Adipocyte (in vitro differentiated cells): ENCODE measurements around the gene POP4.
A peak's percentile ranks its signal among the peaks of the same experiment; 100 is the strongest.

Source experiments
- DNase-seq: peaks from one replicate; pipeline ENCODE4 v3.0.0-alpha.2; 2015; ENCODE audit warnings: low read depth
- H3K27me3 ChIP-seq: replicated peaks from 2 replicates; pipeline ENCODE4 v1.7.0; 2013; ENCODE audit warnings: mild to moderate bottlenecking, low read length, moderate library complexity; ENCODE audit not compliant: control insufficient read depth, insufficient read depth
- H3K36me3 ChIP-seq: 2 replicates; pipeline ENCODE4 v1.7.0; 2013; ENCODE audit warnings: low read length, mild to moderate bottlenecking, moderate library complexity; ENCODE audit not compliant: control insufficient read depth, insufficient read depth, severe bottlenecking
- H3K4me1 ChIP-seq: 2 replicates; pipeline ENCODE4 v1.7.0; 2013; ENCODE audit warnings: mild to moderate bottlenecking, low read length, moderate library complexity; ENCODE audit not compliant: control insufficient read depth, insufficient read depth
- H3K4me3 ChIP-seq: 2 replicates; pipeline ENCODE4 v1.7.0; 2013; ENCODE audit warnings: mild to moderate bottlenecking, low read length, moderate library complexity
- H3K9ac ChIP-seq: 2 replicates; pipeline ENCODE4 v1.7.0; 2013; ENCODE audit warnings: mild to moderate bottlenecking, low read length, moderate library complexity
- H3K9me3 ChIP-seq: 2 replicates; pipeline ENCODE4 v1.7.0; 2013; ENCODE audit warnings: mild to moderate bottlenecking, low read length, moderate library complexity; ENCODE audit not compliant: control insufficient read depth

The POP4 gene

GRCh38 chr19:29658221-29658991 lies 52.3 kb downstream of the POP4 start:
- Histone ChIP-seq H3K4me3 (no peak overlapping the region), H3K9me3 (peaks cover 4% of the 10 kb centered on the region), H3K9ac (no peak overlapping the region), H3K36me3 (no peaks in the 10 kb centered on the region), H3K4me1 (peaks cover 28% of the 10 kb centered on the region), H3K27me3 (no peaks in the 10 kb centered on the region)
- DNase-seq = no peak

DNA sequence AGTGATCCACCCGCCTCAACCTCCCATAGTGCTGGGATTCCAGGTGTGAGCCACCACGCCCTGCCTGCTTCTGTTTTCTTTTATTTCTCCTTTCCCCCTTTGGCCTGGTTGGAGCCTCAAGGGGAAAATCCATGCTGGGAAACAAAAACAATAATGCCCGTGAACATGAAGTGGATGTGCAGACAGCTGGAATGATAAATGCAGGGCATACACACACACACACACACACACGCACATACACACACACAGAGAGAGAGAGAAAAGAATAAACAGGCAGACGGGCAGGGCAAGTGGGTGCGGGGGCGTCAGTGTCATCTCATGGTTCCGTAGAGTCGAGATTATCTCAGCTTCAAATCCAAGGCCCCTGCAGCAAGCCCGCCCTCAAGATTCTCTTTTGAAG lies 54.8 kb downstream of the POP4 start:
- peaks cover 40% of the 10 kb centered on the region for H3K4me1 ChIP-seq
- no peak for DNase-seq
- H3K9ac ChIP-seq = peak overlapping the region; percentile 31
- no peaks in the 10 kb centered on the region for H3K27me3 ChIP-seq
- H3K36me3 ChIP-seq = no peaks in the 10 kb centered on the region
- no peak overlapping the region for H3K4me3 ChIP-seq
- no peaks in the 10 kb centered on the region for H3K9me3 ChIP-seq

DNA sequence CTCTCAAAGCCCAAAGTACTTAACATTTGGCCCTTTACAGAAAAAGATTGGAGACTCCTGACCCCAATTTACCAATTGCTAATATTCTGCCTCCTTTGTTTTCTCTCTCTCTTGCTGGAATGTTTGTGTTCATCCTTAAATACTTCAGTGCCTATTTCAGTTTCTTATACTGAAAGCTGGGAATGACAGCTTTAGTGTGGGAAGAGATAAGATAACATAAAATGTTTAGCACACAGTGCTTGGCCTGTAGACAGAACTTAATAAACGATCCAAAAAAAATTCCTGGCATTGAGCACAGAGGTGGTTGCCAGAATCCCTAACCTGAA lies 56.2 kb downstream of the POP4 start:
- Histone ChIP-seq H3K4me3 (peak overlapping the region; percentile 64), H3K4me1 (peaks cover 45% of the 10 kb centered on the region), H3K36me3 (no peaks in the 10 kb centered on the region), H3K27me3 (no peaks in the 10 kb centered on the region), H3K9me3 (no peaks in the 10 kb centered on the region), H3K9ac (peak overlapping the region; percentile 80)
- DNase-seq = no peak

DNA sequence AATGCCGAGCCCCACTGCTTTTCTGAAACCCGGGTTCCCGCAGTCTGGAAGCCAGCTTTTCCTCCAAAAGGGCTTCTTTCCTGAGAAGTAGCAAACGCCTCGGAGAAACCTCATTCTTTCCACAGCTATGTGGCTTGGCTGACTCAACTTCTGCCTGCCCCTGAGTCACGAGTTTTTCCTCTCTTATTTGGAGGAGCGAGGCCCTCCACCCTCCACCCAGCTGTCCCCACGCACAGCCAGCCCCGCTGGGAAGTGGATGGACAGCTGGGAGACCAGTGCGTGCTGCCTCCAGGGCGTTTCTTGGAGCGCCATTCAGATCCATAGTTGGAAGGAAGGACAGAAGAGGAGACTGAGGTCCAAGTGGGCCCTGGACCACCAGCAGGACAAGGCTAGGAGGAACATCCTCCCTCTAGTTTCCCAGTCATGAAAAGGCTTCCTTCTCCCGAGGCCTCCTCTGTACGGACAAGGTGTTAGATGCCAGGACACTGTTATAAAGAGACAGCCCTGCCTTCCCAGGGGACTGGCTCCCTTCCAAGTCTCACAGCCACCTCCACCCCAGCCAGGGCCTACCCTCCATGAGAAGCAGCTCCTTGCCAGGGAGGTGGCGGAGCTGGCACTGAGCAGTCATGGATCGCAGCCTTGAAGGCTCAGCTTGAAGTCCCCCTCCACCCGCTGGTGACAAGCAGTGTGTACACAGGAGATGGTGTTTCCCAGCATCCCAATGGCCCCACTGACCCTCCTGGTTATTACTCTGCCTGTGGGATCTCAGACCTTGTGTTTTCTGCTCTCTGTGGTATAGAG lies 56.7 kb downstream of the POP4 start:
- peak; percentile 96 for DNase-seq
- Histone ChIP-seq H3K27me3 (no peaks in the 10 kb centered on the region), H3K4me1 (peaks cover 50% of the 10 kb centered on the region), H3K4me3 (peak overlapping the region; percentile 64), H3K9me3 (no peaks in the 10 kb centered on the region), H3K9ac (peak overlapping the region; percentile 80), H3K36me3 (no peaks in the 10 kb centered on the region)

DNA sequence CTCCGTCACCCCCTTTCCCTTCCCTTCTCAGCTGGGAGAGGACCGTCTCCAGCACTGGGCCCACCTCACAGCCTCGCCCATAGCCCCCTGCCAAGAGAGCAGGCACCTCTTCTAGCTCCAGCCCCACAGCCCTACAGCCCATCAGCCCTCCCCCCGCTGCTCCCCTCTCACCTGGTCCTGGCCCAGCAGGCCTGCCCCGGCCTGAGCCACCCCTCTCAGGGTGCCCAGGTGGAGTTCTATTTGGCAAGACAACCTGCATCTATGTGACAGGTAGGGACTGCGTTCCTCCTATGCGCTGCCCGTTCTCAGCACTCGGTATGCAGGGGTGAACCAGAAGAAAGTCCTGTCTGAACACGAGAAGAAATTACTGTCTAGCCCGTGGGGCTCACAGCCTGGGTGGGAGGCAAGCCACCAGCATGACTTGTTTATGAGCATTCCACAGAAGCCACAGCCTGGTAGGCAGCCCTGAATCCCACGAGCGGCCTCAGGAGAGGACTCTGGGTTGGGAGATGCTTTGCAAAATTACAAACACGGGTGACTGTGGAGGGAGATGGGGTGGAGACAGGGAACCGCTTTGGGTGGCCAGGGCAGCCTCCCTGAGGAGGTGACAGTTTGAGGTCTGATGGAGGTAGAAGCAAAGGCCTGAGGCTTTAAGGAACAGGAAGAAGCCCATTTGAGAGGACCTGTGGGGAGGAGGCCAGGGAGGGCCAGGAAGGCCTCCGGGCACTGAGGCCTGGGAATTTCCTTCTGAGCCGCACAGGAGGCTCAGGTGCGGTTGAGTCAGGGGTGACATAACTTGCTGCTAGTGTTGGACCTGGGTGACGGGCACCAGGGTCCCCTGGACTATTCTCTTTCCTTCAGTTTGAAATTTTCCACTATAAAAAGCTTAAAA lies 58.0 kb downstream of the POP4 start:
- Histone ChIP-seq H3K36me3 (no peaks in the 10 kb centered on the region), H3K4me3 (peak overlapping the region; percentile 82), H3K27me3 (no peaks in the 10 kb centered on the region), H3K9ac (peak overlapping the region; percentile 95), H3K4me1 (peaks cover 63% of the 10 kb centered on the region), H3K9me3 (no peaks in the 10 kb centered on the region)
- DNase-seq = peak; percentile 21

DNA sequence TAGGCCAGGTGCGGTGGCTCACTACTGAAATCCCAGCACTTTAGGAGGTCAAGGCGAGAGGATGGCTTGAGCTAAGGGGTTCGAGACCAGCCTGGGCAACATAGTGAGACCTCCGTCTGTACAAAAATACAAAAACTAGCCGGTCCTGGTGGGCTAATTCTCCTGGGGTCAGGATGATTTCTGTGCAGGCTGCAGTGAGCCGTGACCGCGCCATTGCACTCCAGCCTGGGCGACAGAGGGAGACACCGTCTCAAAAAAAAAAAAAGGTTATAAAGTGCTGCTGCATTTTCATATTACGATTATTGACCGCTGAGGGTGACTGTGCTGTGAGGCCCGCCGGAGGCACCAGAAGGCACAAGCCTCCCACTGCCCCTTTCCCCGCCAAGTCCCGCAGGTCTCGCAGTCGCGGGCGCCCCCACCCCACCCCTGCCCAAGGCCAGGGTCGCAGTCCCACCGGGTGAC lies 58.7 kb downstream of the POP4 start:
- H3K9me3 ChIP-seq = no peaks in the 10 kb centered on the region
- no peaks in the 10 kb centered on the region for H3K27me3 ChIP-seq
- peak overlapping the region; percentile 95 for H3K9ac ChIP-seq
- no peaks in the 10 kb centered on the region for H3K36me3 ChIP-seq
- H3K4me3 ChIP-seq = peak overlapping the region; percentile 82
- no peak for DNase-seq
- H3K4me1 ChIP-seq = peaks cover 67% of the 10 kb centered on the region

- no peaks in the 10 kb centered on the region for H3K36me3 ChIP-seq
- no peaks in the 10 kb centered on the region for H3K27me3 ChIP-seq
- peak; percentile 95 for DNase-seq
- peaks cover 67% of the 10 kb centered on the region for H3K4me1 ChIP-seq
- H3K4me3 ChIP-seq = peak within 1 kb of the TSS; percentile 82
- no peaks in the 10 kb centered on the region for H3K9me3 ChIP-seq
- peak within 1 kb of the TSS; percentile 95 for H3K9ac ChIP-seq
Measured at GRCh38 chr19:29665215-29665825, 59.2 kb downstream of the POP4 start, which contains the start of gene PLEKHF1. Gene PLEKHF1, plus strand, starts transcription at chr19:29665461. Its CDS starts 8,379 bp downstream, at chr19:29673840.

GRCh38 chr19:29665826-29666577 lies 59.9 kb downstream of the POP4 start:
- Histone ChIP-seq H3K4me1 (peaks cover 62% of the 10 kb centered on the region), H3K27me3 (no peaks in the 10 kb centered on the region), H3K4me3 (peak overlapping the region; percentile 82), H3K9me3 (no peaks in the 10 kb centered on the region), H3K36me3 (no peaks in the 10 kb centered on the region), H3K9ac (peak overlapping the region; percentile 95)
- peak; percentile 63 for DNase-seq
